MCF 10A (cell line): ENCODE measurements around the gene NLRP4. TPM values are rescaled to one million over a fixed set of nuclear protein-coding genes. Genes with fewer than 3 reads are reported as not detected.

Experiments
- BruUV-seq: library from RNA; stranded (reverse); fragments of 400-500 nt; replicated peaks from 2 replicates; lab custom pipeline; 2021; lab: Mats Ljungman, UMichigan
- CTCF ChIA-PET: fragments of 300-600 bp; sonication (Branson Sonifier 250); formaldehyde crosslinking; extraction: SDS; loops from one replicate; lab custom pipeline; 2021; ENCODE audit warnings: antibody characterized with exemption, inconsistent platforms; lab: Yijun Ruan, JAX
- POLR2A ChIA-PET: fragments of 300-600, 350-650 bp; sonication (Branson Sonifier 250); formaldehyde crosslinking; extraction: SDS; loops from one replicate; lab custom pipeline; 2020; ENCODE audit warnings: antibody characterized with exemption, inconsistent platforms; lab: Yijun Ruan, JAX
- DNase-seq: peaks from one replicate; pipeline ENCODE4 v3.0.0-alpha.2; 2018; ENCODE audit not compliant: unreplicated experiment
- H3K27ac Mint-ChIP-seq: one replicate; pipeline ENCODE4 v1.8.0; 2022; ENCODE audit warnings: mild to moderate bottlenecking, low read depth, mixed read lengths; ENCODE audit not compliant: unreplicated experiment
- H3K27me3 Mint-ChIP-seq: one replicate; pipeline ENCODE4 v1.8.0; 2022; ENCODE audit warnings: mixed read lengths; ENCODE audit not compliant: insufficient read depth, unreplicated experiment
- H3K36me3 Mint-ChIP-seq: one replicate; pipeline ENCODE4 v1.8.0; 2022; ENCODE audit warnings: mild to moderate bottlenecking, moderate library complexity, mixed read lengths; ENCODE audit not compliant: insufficient read depth, unreplicated experiment
- H3K4me1 Mint-ChIP-seq: one replicate; pipeline ENCODE4 v1.8.0; 2022; ENCODE audit warnings: mixed read lengths; ENCODE audit not compliant: insufficient read depth, unreplicated experiment
- H3K4me3 Mint-ChIP-seq: one replicate; pipeline ENCODE4 v1.8.0; 2022; ENCODE audit warnings: mild to moderate bottlenecking, moderate library complexity, mixed read lengths; ENCODE audit not compliant: unreplicated experiment
- H3K9me3 Mint-ChIP-seq: one replicate; pipeline ENCODE4 v1.8.0; 2022; ENCODE audit warnings: mixed read lengths; ENCODE audit not compliant: unreplicated experiment
- intact Hi-C: fragments of 100-400 bp; cut with micrococcal nuclease; formaldehyde crosslinking; loops from 2 replicates; pipeline ENCODE4 v1.14.1; 2022
- total RNA-seq: library from RNA; stranded (reverse); gene quantifications from 2 replicates; pipeline ENCODE4 v1.2.3, GENCODE V29; 2022
- TF ChIP-seq, protein P1 (sequence below): fragments of 200-600 bp; IDR thresholded peaks from one replicate; pipeline ENCODE4 v1.8.0; 2022; ENCODE audit warnings: antibody characterized with exemption, mild to moderate bottlenecking; ENCODE audit not compliant: unreplicated experiment

The NLRP4 gene
- total RNA-seq, 1 experiment from 2014 or later, result not detected

DNA sequence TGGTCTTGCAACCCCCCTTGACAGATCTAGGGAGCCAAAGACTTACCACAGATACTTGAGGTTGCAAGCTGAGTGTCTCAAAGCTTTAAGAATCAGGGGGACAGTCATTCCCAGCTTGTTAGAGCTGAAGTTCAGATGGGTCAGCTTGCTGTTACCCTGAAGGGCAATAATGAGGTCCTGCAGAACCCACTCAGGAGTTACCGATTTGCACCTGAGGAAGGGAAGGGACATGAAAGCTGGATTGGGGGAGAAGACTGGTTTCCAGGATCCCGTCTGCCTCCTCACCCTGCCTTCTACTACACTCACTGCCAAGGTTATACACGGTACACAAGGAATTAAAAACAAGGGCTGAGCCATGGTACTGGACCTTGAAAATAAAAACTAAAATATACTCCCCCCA, 71.4 kb downstream of the NLRP4 start:
- intact Hi-C loops, result no loop called here
- DNase-seq, result no peak
- Mint-ChIP-seq H3K27me3 (no peaks in the 10 kb centered on the region), H3K36me3 (no peaks in the 10 kb centered on the region), H3K9me3 (peaks cover 50% of the 10 kb centered on the region), H3K4me1 (no peaks in the 10 kb centered on the region), H3K27ac (no peak overlapping the region), H3K4me3 (no peak overlapping the region)
- POLR2A ChIA-PET, result no interaction called here
- BruUV-seq, result no TSS peak
- TF ChIP-seq, protein P1, sequence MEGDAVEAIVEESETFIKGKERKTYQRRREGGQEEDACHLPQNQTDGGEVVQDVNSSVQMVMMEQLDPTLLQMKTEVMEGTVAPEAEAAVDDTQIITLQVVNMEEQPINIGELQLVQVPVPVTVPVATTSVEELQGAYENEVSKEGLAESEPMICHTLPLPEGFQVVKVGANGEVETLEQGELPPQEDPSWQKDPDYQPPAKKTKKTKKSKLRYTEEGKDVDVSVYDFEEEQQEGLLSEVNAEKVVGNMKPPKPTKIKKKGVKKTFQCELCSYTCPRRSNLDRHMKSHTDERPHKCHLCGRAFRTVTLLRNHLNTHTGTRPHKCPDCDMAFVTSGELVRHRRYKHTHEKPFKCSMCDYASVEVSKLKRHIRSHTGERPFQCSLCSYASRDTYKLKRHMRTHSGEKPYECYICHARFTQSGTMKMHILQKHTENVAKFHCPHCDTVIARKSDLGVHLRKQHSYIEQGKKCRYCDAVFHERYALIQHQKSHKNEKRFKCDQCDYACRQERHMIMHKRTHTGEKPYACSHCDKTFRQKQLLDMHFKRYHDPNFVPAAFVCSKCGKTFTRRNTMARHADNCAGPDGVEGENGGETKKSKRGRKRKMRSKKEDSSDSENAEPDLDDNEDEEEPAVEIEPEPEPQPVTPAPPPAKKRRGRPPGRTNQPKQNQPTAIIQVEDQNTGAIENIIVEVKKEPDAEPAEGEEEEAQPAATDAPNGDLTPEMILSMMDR, result no peak
- CTCF ChIA-PET, result no interaction called here

GRCh38 chr19:55909801-55910200, 73.5 kb downstream of the NLRP4 start:
- H3K36me3 Mint-ChIP-seq, result no peaks in the 10 kb centered on the region
- H3K4me1 Mint-ChIP-seq, result no peaks in the 10 kb centered on the region
- ChIA-PET POLR2A (no interaction called here), CTCF (interaction anchor here (0.7 to 1.4 kb wide), 2 partner anchors 8 to 456 kb away, joined by 3 read pairs; no protein-coding TSS in a partner anchor)
- TF ChIP-seq, protein P1, result no peak
- no peak overlapping the region for H3K27ac Mint-ChIP-seq
- H3K4me3 Mint-ChIP-seq, result no peak overlapping the region
- H3K27me3 Mint-ChIP-seq, result no peaks in the 10 kb centered on the region
- BruUV-seq, result no TSS peak
- DNase-seq, result no peak
- peaks cover 46% of the 10 kb centered on the region for H3K9me3 Mint-ChIP-seq
- intact Hi-C loops, result no loop called here

DNA sequence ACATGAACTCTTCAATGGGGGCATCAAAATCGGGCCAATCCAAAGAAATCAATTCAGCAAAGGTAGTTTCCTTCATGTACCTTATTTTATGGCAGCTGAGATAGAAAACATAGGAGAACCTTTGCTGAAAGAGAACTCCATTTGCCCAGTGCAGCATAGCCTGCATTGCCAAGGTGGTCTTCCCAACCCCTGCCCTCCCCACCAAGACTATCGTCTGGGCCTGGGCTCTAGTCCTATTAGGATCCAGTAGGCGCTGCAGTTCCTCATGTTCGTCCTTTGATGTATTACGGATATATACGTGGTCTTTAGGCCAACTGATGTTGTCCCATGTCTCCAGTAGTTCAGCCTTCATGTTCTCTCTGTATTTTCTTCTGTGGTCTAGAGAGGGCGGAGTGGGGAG, 76.6 kb downstream of the NLRP4 start:
- H3K4me1 Mint-ChIP-seq, result no peaks in the 10 kb centered on the region
- BruUV-seq, result no TSS peak
- CTCF ChIA-PET, result no interaction called here
- no peak for DNase-seq
- H3K4me3 Mint-ChIP-seq, result no peak overlapping the region
- TF ChIP-seq, protein P1, result no peak
- peaks cover 60% of the 10 kb centered on the region for H3K9me3 Mint-ChIP-seq
- no peaks in the 10 kb centered on the region for H3K36me3 Mint-ChIP-seq
- intact Hi-C loops, result no loop called here
- POLR2A ChIA-PET, result no interaction called here
- no peaks in the 10 kb centered on the region for H3K27me3 Mint-ChIP-seq
- no peak overlapping the region for H3K27ac Mint-ChIP-seq

- no peaks in the 10 kb centered on the region for H3K36me3 Mint-ChIP-seq
- CTCF ChIA-PET, result no interaction called here
Observed at GRCh38 chr19:55913643-55914268, 77.4 kb downstream of the NLRP4 start.

More at GRCh38 chr19:55913643-55914268, 77.4 kb downstream of the NLRP4 start:
- Mint-ChIP-seq H3K27ac (no peak overlapping the region), H3K4me1 (no peaks in the 10 kb centered on the region), H3K4me3 (no peak overlapping the region), H3K27me3 (no peaks in the 10 kb centered on the region), H3K9me3 (peaks cover 52% of the 10 kb centered on the region)
- POLR2A ChIA-PET, result no interaction called here
- BruUV-seq, result no TSS peak
- no peak for DNase-seq
- intact Hi-C loops, result no loop called here
- TF ChIP-seq, protein P1, result no peak
